ENCODE data around the gene PAXIP1. TPM values are rescaled to one million over a fixed set of nuclear protein-coding genes. Genes with fewer than 3 reads are reported as not detected.

The PAXIP1 gene
- total RNA-seq, 1 experiment from 2014 or later: 32.1 TPM

- Histone ChIP-seq H3K4me3 (ENCODE audit: low read depth, low read length, poor library complexity, severe bottlenecking) (no peak overlapping the region), H3K27ac (ENCODE audit: low read depth, low read length, poor library complexity, severe bottlenecking) (no peak overlapping the region), H3K9me3 (ENCODE audit: low read depth, low read length, poor library complexity, severe bottlenecking) (peaks cover 4% of the 10 kb centered on the region), H3K36me3 (ENCODE audit: insufficient read depth, low read length, poor library complexity, severe bottlenecking) (no peaks in the 10 kb centered on the region), H3K4me1 (ENCODE audit: insufficient read depth, low read length, poor library complexity, severe bottlenecking) (no peaks in the 10 kb centered on the region), H3K27me3 (replicated peaks; ENCODE audit: insufficient read depth, low read depth, low read length, poor library complexity) (no peaks in the 10 kb centered on the region)
- no peak for DNase-seq (ENCODE audit: low spot score)
- BruUV-seq (replicated peaks): no TSS peak
- CTCF ChIA-PET: interaction anchor here (0.6 kb wide), 1 partner anchor 351 kb away, joined by 3 read pairs; no protein-coding TSS in a partner anchor
- TF ChIP-seq CTCF (conservative IDR thresholded peaks at IDR 0.05; ENCODE audit: low read depth, low read length) (no peak), EZH2 (IDR thresholded peaks at IDR 0.05; ENCODE audit: borderline replicate concordance, low read depth, low read length, poor library complexity, severe bottlenecking) (no peak)
- intact Hi-C loops (cut with micrococcal nuclease; ENCODE audit: unreplicated experiment): no loop called here
- POLR2A ChIA-PET (ENCODE audit: low non-redundant PET): no interaction called here
Measured at GRCh38 chr7:154911411-154911810, 91.5 kb downstream of the PAXIP1 start.

- TF ChIP-seq EZH2 (IDR thresholded peaks at IDR 0.05; ENCODE audit: borderline replicate concordance, low read depth, low read length, poor library complexity, severe bottlenecking): no peak
- no peak for TF ChIP-seq CTCF (conservative IDR thresholded peaks at IDR 0.05; ENCODE audit: low read depth, low read length)
- DNase-seq (ENCODE audit: low spot score): no peak
- no peaks in the 10 kb centered on the region for H3K4me1 ChIP-seq (ENCODE audit: insufficient read depth, low read length, poor library complexity, severe bottlenecking)
- H3K36me3 ChIP-seq (ENCODE audit: insufficient read depth, low read length, poor library complexity, severe bottlenecking): no peaks in the 10 kb centered on the region
- ChIA-PET CTCF (no interaction called here), POLR2A (ENCODE audit: low non-redundant PET) (no interaction called here)
- BruUV-seq (replicated peaks): no TSS peak
- H3K4me3 ChIP-seq (ENCODE audit: low read depth, low read length, poor library complexity, severe bottlenecking): no peak overlapping the region
- no peak overlapping the region for H3K27ac ChIP-seq (ENCODE audit: low read depth, low read length, poor library complexity, severe bottlenecking)
- intact Hi-C loops (cut with micrococcal nuclease; ENCODE audit: unreplicated experiment): no loop called here
- peaks cover 4% of the 10 kb centered on the region for H3K9me3 ChIP-seq (ENCODE audit: low read depth, low read length, poor library complexity, severe bottlenecking)
- H3K27me3 ChIP-seq (replicated peaks; ENCODE audit: insufficient read depth, low read depth, low read length, poor library complexity): no peaks in the 10 kb centered on the region
Measured at GRCh38 chr7:154910977-154911376, 91.9 kb downstream of the PAXIP1 start.

- intact Hi-C loops (cut with micrococcal nuclease; ENCODE audit: unreplicated experiment): no loop called here
- ChIA-PET POLR2A (ENCODE audit: low non-redundant PET) (no interaction called here), CTCF (no interaction called here)
- Histone ChIP-seq H3K9me3 (ENCODE audit: low read depth, low read length, poor library complexity, severe bottlenecking) (peaks cover 4% of the 10 kb centered on the region), H3K4me3 (ENCODE audit: low read depth, low read length, poor library complexity, severe bottlenecking) (no peak overlapping the region), H3K4me1 (ENCODE audit: insufficient read depth, low read length, poor library complexity, severe bottlenecking) (no peaks in the 10 kb centered on the region), H3K27me3 (replicated peaks; ENCODE audit: insufficient read depth, low read depth, low read length, poor library complexity) (no peaks in the 10 kb centered on the region), H3K36me3 (ENCODE audit: insufficient read depth, low read length, poor library complexity, severe bottlenecking) (no peaks in the 10 kb centered on the region), H3K27ac (ENCODE audit: low read depth, low read length, poor library complexity, severe bottlenecking) (no peak overlapping the region)
- TF ChIP-seq CTCF (conservative IDR thresholded peaks at IDR 0.05; ENCODE audit: low read depth, low read length): no peak
- no peak for TF ChIP-seq EZH2 (IDR thresholded peaks at IDR 0.05; ENCODE audit: borderline replicate concordance, low read depth, low read length, poor library complexity, severe bottlenecking)
- no TSS peak for BruUV-seq (replicated peaks)
- no peak for DNase-seq (ENCODE audit: low spot score)
Measured at GRCh38 chr7:154910125-154910524, 92.8 kb downstream of the PAXIP1 start.
